H9 (cell line): ENCODE data around the gene TRIM65. TPM values are rescaled to one million over a fixed set of nuclear protein-coding genes. Genes with fewer than 3 reads are reported as not detected.

Experiments
- DNase-seq: peaks from one replicate; pipeline ENCODE4 v3.0.0-alpha.2; 2017
- H2AFZ ChIP-seq: one replicate; pipeline ENCODE4 v1.6.1; 2013; ENCODE audit warnings: mild to moderate bottlenecking, low read length, control low read depth, moderate library complexity
- H2AK5ac ChIP-seq: 2 replicates; pipeline ENCODE4 v1.6.1; 2013; ENCODE audit warnings: low read length, control low read depth, mixed read lengths; ENCODE audit not compliant: insufficient read length
- H2BK120ac ChIP-seq: one replicate; pipeline ENCODE4 v1.6.1; 2013; ENCODE audit warnings: low read depth, mild to moderate bottlenecking, low read length, control low read depth, inconsistent platforms; ENCODE audit not compliant: poor library complexity, severe bottlenecking
- H2BK12ac ChIP-seq: 2 replicates; pipeline ENCODE4 v1.6.1; 2013; ENCODE audit warnings: low read length, control low read depth, mixed read lengths, low read depth; ENCODE audit not compliant: insufficient read length
- H2BK15ac ChIP-seq: 2 replicates; pipeline ENCODE4 v1.6.1; 2013; ENCODE audit warnings: low read depth, low read length, control low read depth
- H2BK20ac ChIP-seq: one replicate; pipeline ENCODE4 v1.6.1; 2013; ENCODE audit warnings: low read depth, mild to moderate bottlenecking, low read length, control low read depth, inconsistent platforms; ENCODE audit not compliant: poor library complexity, severe bottlenecking
- H2BK5ac ChIP-seq: 2 replicates; pipeline ENCODE4 v1.6.1; 2013; ENCODE audit warnings: low read length, control low read depth, mixed read lengths; ENCODE audit not compliant: insufficient read length
- H3K14ac ChIP-seq: 2 replicates; pipeline ENCODE4 v1.6.1; 2013; ENCODE audit warnings: low read length, control low read depth; ENCODE audit not compliant: insufficient read depth
- H3K18ac ChIP-seq: 2 replicates; pipeline ENCODE4 v1.6.1; 2013; ENCODE audit warnings: low read depth, mild to moderate bottlenecking, mixed read lengths, low read length, control low read depth; ENCODE audit not compliant: insufficient read length
- H3K23ac ChIP-seq: 2 replicates; pipeline ENCODE4 v1.6.1; 2013; ENCODE audit warnings: low read length, control low read depth, mixed read lengths, low read depth; ENCODE audit not compliant: insufficient read length
- H3K23me2 ChIP-seq: 2 replicates; pipeline ENCODE4 v1.6.1; 2013; ENCODE audit warnings: low read depth, mild to moderate bottlenecking, mixed read lengths, low read length, control low read depth; ENCODE audit not compliant: insufficient read length, poor library complexity, severe bottlenecking
- H3K27ac ChIP-seq: 2 replicates; pipeline ENCODE4 v1.5.1; 2013; ENCODE audit warnings: low read length, control low read depth, mixed read lengths, low read depth; ENCODE audit not compliant: insufficient read length
- H3K27me3 ChIP-seq: 2 replicates; pipeline ENCODE4 v1.6.1; 2013; ENCODE audit warnings: low read length, control low read depth, inconsistent platforms; ENCODE audit not compliant: insufficient read depth
- H3K4ac ChIP-seq: 2 replicates; pipeline ENCODE4 v1.6.1; 2013; ENCODE audit warnings: low read depth, mild to moderate bottlenecking, control low read depth, inconsistent platforms, low read length, moderate library complexity
- H3K4me1 ChIP-seq: 2 replicates; pipeline ENCODE4 v1.6.1; 2013; ENCODE audit warnings: low read length, control low read depth, inconsistent platforms; ENCODE audit not compliant: insufficient read depth
- H3K4me2 ChIP-seq: 2 replicates; pipeline ENCODE4 v1.6.1; 2013; ENCODE audit warnings: low read length, control low read depth, mixed read lengths; ENCODE audit not compliant: insufficient read length, insufficient read depth
- H3K56ac ChIP-seq: 2 replicates; pipeline ENCODE4 v1.6.1; 2013; ENCODE audit warnings: low read depth, mild to moderate bottlenecking, mixed read lengths, low read length, control low read depth; ENCODE audit not compliant: insufficient read length
- H3K79me1 ChIP-seq: 2 replicates; pipeline ENCODE4 v1.6.1; 2013; ENCODE audit warnings: low read depth, mild to moderate bottlenecking, moderate library complexity, low read length, control low read depth, inconsistent platforms; ENCODE audit not compliant: insufficient read depth, poor library complexity, severe bottlenecking
- H3K79me2 ChIP-seq: 2 replicates; pipeline ENCODE4 v1.6.1; 2013; ENCODE audit warnings: low read length, control low read depth, inconsistent platforms; ENCODE audit not compliant: insufficient read depth
- H3K9ac ChIP-seq: 2 replicates; pipeline ENCODE4 v1.6.1; 2013; ENCODE audit warnings: low read length, control low read depth, mixed read lengths; ENCODE audit not compliant: insufficient read length; ENCODE audit errors: extremely low read depth
- H3K9me3 ChIP-seq: one replicate; pipeline ENCODE4 v1.6.1; 2013; ENCODE audit warnings: low read depth, low read length, inconsistent platforms; ENCODE audit not compliant: control insufficient read depth
- H3T11ph ChIP-seq: one replicate; pipeline ENCODE4 v1.6.1; 2013; ENCODE audit warnings: mild to moderate bottlenecking, low read length, control low read depth, inconsistent platforms
- H4K20me1 ChIP-seq: one replicate; pipeline ENCODE4 v1.6.1; 2013; ENCODE audit not compliant: control insufficient read depth, insufficient read length, insufficient read depth
- H4K5ac ChIP-seq: 2 replicates; pipeline ENCODE4 v1.6.1; 2013; ENCODE audit warnings: low read depth, mild to moderate bottlenecking, mixed read lengths, low read length, control low read depth; ENCODE audit not compliant: insufficient read length
- H4K8ac ChIP-seq: replicated peaks from 2 replicates; pipeline ENCODE4 v1.6.1; 2013; ENCODE audit warnings: low read length, control low read depth, mixed read lengths, low read depth; ENCODE audit not compliant: insufficient read length
- H4K91ac ChIP-seq: 2 replicates; pipeline ENCODE4 v1.6.1; 2013; ENCODE audit warnings: low read depth, mild to moderate bottlenecking, moderate library complexity, mixed read lengths, low read length, control low read depth; ENCODE audit not compliant: insufficient read length
- H3K27ac Mint-ChIP-seq, 3 experiments: 2 replicates in 2 of 3; 3 replicates in 1 of 3; pipeline ENCODE4 v1.8.0; 2020 to 2021; ENCODE audit warnings: mixed read lengths in 3 of 3, mild to moderate bottlenecking in 1 of 3, moderate library complexity in 1 of 3
- H3K27me3 Mint-ChIP-seq: 2 replicates; pipeline ENCODE4 v1.8.0; 2021; ENCODE audit warnings: low read depth, mild to moderate bottlenecking, moderate library complexity, mixed read lengths
- H3K36me3 Mint-ChIP-seq, 3 experiments: 2 replicates in 2 of 3; 3 replicates in 1 of 3; pipeline ENCODE4 v1.8.0; 2020 to 2021; ENCODE audit warnings: low read depth in 3 of 3, mixed read lengths in 3 of 3; ENCODE audit not compliant: insufficient read depth in 1 of 3
- H3K4me1 Mint-ChIP-seq, 2 experiments: 2 replicates each; pipeline ENCODE4 v1.8.0; 2020; ENCODE audit warnings: mixed read lengths in 2 of 2
- H3K4me3 Mint-ChIP-seq, 2 experiments: 2 replicates in 1 of 2; 3 replicates in 1 of 2; pipeline ENCODE4 v1.8.0; 2020 to 2021; ENCODE audit warnings: mild to moderate bottlenecking in 2 of 2, mixed read lengths in 2 of 2, moderate library complexity in 1 of 2
- H3K9me3 Mint-ChIP-seq, 2 experiments: 2 replicates in 1 of 2; 3 replicates in 1 of 2; pipeline ENCODE4 v1.8.0; 2020; ENCODE audit warnings: mild to moderate bottlenecking in 2 of 2, mixed read lengths in 2 of 2, moderate library complexity in 1 of 2
- CTCF ChIP-seq: fragments of 200-600 bp; sonication (generic); conservative IDR thresholded peaks from 3 replicates; pipeline ENCODE4 v1.8.0; 2021; ENCODE audit warnings: antibody characterized with exemption, mild to moderate bottlenecking
- WGBS: extraction: QIAGEN DNeasy Blood & Tissue Kit; methylation state at CpG from one replicate; pipeline ENCODE4 v1.1.7; 2013; ENCODE audit warnings: missing lambda C conversion rate, low lambda C conversion rate, mixed read lengths; ENCODE audit not compliant: insufficient read length; ENCODE audit errors: extremely low coverage; 5-methylcytosine and 5-hydroxymethylcytosine counted together
- total RNA-seq: library from RNA; stranded (reverse); gene quantifications from 2 replicates; pipeline ENCODE4 v1.2.1, GENCODE V29; 2021

Gene TRIM65
- total RNA-seq, 1 experiment from 2014 or later = 34.1 TPM

- H3K23ac ChIP-seq = no peak overlapping the region
- no peak overlapping the region for H2AK5ac ChIP-seq
- no peak overlapping the region for H2AFZ ChIP-seq
- no peak overlapping the region for H3K9ac ChIP-seq
- no peak overlapping the region for H2BK5ac ChIP-seq
- no peak overlapping the region for H2BK20ac ChIP-seq
- no peaks in the 10 kb centered on the region for H3K4me1 ChIP-seq
- H3K9me3 ChIP-seq = no peaks in the 10 kb centered on the region
- H3K27me3 Mint-ChIP-seq = no peaks in the 10 kb centered on the region
- peak; percentile 90 for DNase-seq
- WGBS = no CpG with 5 or more reads among the region's 16 CpGs
- no peak overlapping the region for H4K5ac ChIP-seq
- H4K20me1 ChIP-seq = peaks cover 2% of the 10 kb centered on the region
- no peak overlapping the region for H2BK15ac ChIP-seq
- no peak overlapping the region for H3K14ac ChIP-seq
- no peak overlapping the region for H3K4ac ChIP-seq
- H4K91ac ChIP-seq = no peak overlapping the region
- no peaks in the 10 kb centered on the region for H3K79me2 ChIP-seq
- no peak overlapping the region for H4K8ac ChIP-seq
- no peaks in the 10 kb centered on the region for H3K23me2 ChIP-seq
- H3K36me3 Mint-ChIP-seq = peaks cover 24 to 58% (median 56%) of the 10 kb centered on the region in 3 experiments
- H3K4me3 Mint-ChIP-seq = no peak overlapping the region; a peak in 1 of 5 replicates
- H3K27ac Mint-ChIP-seq = peak overlapping the region; percentile 71 to 93 (median 91); a peak in 5 of 7 replicates
- H3K27me3 ChIP-seq = no peaks in the 10 kb centered on the region
- H3K18ac ChIP-seq = no peak overlapping the region
- no peak overlapping the region for H3T11ph ChIP-seq
- no peak overlapping the region for H3K56ac ChIP-seq
- no peak overlapping the region for H3K4me2 ChIP-seq
- H3K27ac ChIP-seq = no peak overlapping the region
- no peak overlapping the region for H2BK12ac ChIP-seq
- peak; percentile 81 for TF ChIP-seq CTCF
- no peaks in the 10 kb centered on the region for H3K9me3 Mint-ChIP-seq
- H2BK120ac ChIP-seq = no peak overlapping the region
- peaks cover 5 to 18% of the 10 kb centered on the region in 2 experiments; a peak in 3 of 4 replicates for H3K4me1 Mint-ChIP-seq
- no peaks in the 10 kb centered on the region for H3K79me1 ChIP-seq
Measured at GRCh38 chr17:75848523-75849278, 48.0 kb downstream of the TRIM65 start.
